Measurements from ENCODE around the gene SERPINF2. TPM values are rescaled to one million over a fixed set of nuclear protein-coding genes. Genes with fewer than 3 reads are reported as not detected.

Gene SERPINF2
- total RNA-seq, 1 experiment from 2014 or later: 0.68 TPM

DNA sequence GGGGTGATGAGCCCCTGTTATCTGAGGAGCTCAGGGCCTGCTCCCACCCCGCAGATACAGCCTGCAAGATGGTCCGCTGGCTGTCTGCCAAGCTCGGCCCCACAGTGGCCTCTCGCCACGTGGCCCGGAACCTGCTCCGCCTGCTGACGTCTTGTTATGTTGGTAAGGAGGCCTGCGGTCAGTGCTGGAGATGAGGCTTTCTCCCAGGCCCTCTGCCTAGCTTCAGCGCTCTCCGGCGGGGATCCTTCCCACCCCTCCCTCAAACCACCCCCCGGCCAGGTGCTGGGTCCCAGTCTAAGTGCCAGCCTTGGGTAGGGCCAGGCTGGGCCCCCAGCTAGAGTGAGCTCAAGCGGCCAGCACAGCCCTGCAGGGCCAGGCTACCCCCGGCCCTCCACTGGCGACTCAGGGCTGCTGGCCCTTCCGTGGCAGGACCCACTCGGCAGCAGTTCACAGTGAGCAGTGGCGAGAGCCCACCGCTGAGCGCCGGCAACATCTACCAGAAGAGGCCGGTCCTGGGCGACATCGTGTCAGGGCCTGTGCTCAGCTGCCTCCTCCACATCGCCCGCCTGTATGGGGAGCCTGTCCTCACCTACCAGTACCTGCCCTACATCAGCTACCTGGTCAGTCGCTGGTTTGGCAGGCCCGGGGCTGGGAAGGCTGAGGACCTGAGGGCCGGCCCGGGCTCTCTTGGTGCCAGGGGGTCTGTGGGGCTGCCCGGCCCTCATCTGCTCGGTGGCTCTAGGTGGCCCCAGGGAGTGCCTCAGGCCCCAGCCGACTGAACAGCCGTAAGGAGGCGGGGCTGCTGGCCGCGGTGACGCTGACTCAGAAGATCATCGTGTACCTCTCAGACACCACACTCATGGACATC is 12.1 kb upstream of the SERPINF2 start:
- no peak overlapping the region for H3K4ac ChIP-seq (ENCODE audit: low read depth, low read length)
- H4K20me1 ChIP-seq (ENCODE audit: control insufficient read depth, insufficient read depth, insufficient read length): no peaks in the 10 kb centered on the region
- no peak overlapping the region; the same call in 1 of the 2 replicates for H2BK15ac ChIP-seq (ENCODE audit: low read depth, low read length)
- H2BK5ac ChIP-seq (ENCODE audit: insufficient read length, low read length): no peak overlapping the region
- Mint-ChIP-seq H3K9me3 (no peaks in the 10 kb centered on the region; a peak in 1 of 5 replicates), H3K27me3 (ENCODE audit: low read depth) (no peaks in the 10 kb centered on the region), H3K4me3 (no peak overlapping the region), H3K27ac (no peak overlapping the region), H3K4me1 (peaks cover 0 to 1% of the 10 kb centered on the region in 2 experiments; a peak in 1 of 4 replicates), H3K36me3 (ENCODE audit: insufficient read depth in 1 of 3, low read depth in 3 of 3) (peaks cover 0 to 12% (median 0%) of the 10 kb centered on the region in 3 experiments; a peak in 4 of 7 replicates)
- H3K18ac ChIP-seq (ENCODE audit: insufficient read length, low read depth, low read length): no peak overlapping the region
- H2AFZ ChIP-seq (ENCODE audit: low read length): no peak overlapping the region
- no peak overlapping the region; the same call in 1 of the 2 replicates for H3K14ac ChIP-seq (ENCODE audit: insufficient read depth, low read length)
- H4K8ac ChIP-seq (replicated peaks; ENCODE audit: insufficient read length, low read depth, low read length): no peak overlapping the region
- no CpG with 5 or more reads among the region's 40 CpGs for WGBS (ENCODE audit: extremely low coverage, insufficient read length, low lambda C conversion rate)
- H3K9ac ChIP-seq (ENCODE audit: extremely low read depth, insufficient read length, low read length): no peak overlapping the region
- H3K4me1 ChIP-seq (ENCODE audit: insufficient read depth, low read length): no peaks in the 10 kb centered on the region
- H4K5ac ChIP-seq (ENCODE audit: insufficient read length, low read depth, low read length): no peak overlapping the region
- H3K23me2 ChIP-seq (ENCODE audit: insufficient read length, low read depth, low read length, poor library complexity, severe bottlenecking): no peaks in the 10 kb centered on the region
- no peak overlapping the region for H3K27ac ChIP-seq (ENCODE audit: insufficient read length, low read depth, low read length)
- TF ChIP-seq, protein P1, sequence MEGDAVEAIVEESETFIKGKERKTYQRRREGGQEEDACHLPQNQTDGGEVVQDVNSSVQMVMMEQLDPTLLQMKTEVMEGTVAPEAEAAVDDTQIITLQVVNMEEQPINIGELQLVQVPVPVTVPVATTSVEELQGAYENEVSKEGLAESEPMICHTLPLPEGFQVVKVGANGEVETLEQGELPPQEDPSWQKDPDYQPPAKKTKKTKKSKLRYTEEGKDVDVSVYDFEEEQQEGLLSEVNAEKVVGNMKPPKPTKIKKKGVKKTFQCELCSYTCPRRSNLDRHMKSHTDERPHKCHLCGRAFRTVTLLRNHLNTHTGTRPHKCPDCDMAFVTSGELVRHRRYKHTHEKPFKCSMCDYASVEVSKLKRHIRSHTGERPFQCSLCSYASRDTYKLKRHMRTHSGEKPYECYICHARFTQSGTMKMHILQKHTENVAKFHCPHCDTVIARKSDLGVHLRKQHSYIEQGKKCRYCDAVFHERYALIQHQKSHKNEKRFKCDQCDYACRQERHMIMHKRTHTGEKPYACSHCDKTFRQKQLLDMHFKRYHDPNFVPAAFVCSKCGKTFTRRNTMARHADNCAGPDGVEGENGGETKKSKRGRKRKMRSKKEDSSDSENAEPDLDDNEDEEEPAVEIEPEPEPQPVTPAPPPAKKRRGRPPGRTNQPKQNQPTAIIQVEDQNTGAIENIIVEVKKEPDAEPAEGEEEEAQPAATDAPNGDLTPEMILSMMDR (conservative IDR thresholded peaks at IDR 0.05): no peak
- H3K23ac ChIP-seq (ENCODE audit: insufficient read length, low read depth, low read length): no peak overlapping the region
- no peak overlapping the region for H2AK5ac ChIP-seq (ENCODE audit: insufficient read length, low read length)
- H3K4me2 ChIP-seq (ENCODE audit: insufficient read depth, insufficient read length, low read length): no peak overlapping the region
- no peaks in the 10 kb centered on the region for H3K27me3 ChIP-seq (ENCODE audit: insufficient read depth, low read length)
- H2BK20ac ChIP-seq (ENCODE audit: low read depth, low read length, poor library complexity, severe bottlenecking): no peak overlapping the region
- no peaks in the 10 kb centered on the region for H3K79me2 ChIP-seq (ENCODE audit: insufficient read depth, low read length)
- H4K91ac ChIP-seq (ENCODE audit: insufficient read length, low read depth, low read length): no peak overlapping the region
- no peak overlapping the region for H3T11ph ChIP-seq (ENCODE audit: low read length)
- no peaks in the 10 kb centered on the region for H3K9me3 ChIP-seq (ENCODE audit: control insufficient read depth, low read depth, low read length)
- DNase-seq: no peak
- no peaks in the 10 kb centered on the region for H3K79me1 ChIP-seq (ENCODE audit: insufficient read depth, low read depth, low read length, poor library complexity, severe bottlenecking)
- no peak overlapping the region for H3K56ac ChIP-seq (ENCODE audit: insufficient read length, low read depth, low read length)
- no peak overlapping the region for H2BK12ac ChIP-seq (ENCODE audit: insufficient read length, low read depth, low read length)
- no peak overlapping the region for H2BK120ac ChIP-seq (ENCODE audit: low read depth, low read length, poor library complexity, severe bottlenecking)
